HepG2 (cell line): ENCODE results near the gene DTX2. TPM values are rescaled to one million over a fixed set of nuclear protein-coding genes. Genes with fewer than 3 reads are reported as not detected.
A peak's percentile ranks its signal among the peaks of the same experiment; 100 is the strongest.

ENCODE experiments used
- GATA4 ChIP-seq: sonication (generic); IDR thresholded peaks from 2 replicates; pipeline ENCODE4 v1.6.1; 2016; ENCODE audit warnings: antibody characterized with exemption, low read depth, borderline replicate concordance
- MXD1 ChIP-seq: sonication (generic); formaldehyde crosslinking; IDR thresholded peaks from 2 replicates; pipeline ENCODE4 v1.4.0; 2020; ENCODE audit warnings: mild to moderate bottlenecking, missing genetic modification reagents
- NR2C2 ChIP-seq: sonication (generic); formaldehyde crosslinking; IDR thresholded peaks from 2 replicates; pipeline ENCODE4 v1.4.0; 2020; ENCODE audit warnings: missing genetic modification reagents, mild to moderate bottlenecking, moderate library complexity, borderline replicate concordance
- PAXIP1 ChIP-seq: sonication (generic); formaldehyde crosslinking; conservative IDR thresholded peaks from 2 replicates; pipeline ENCODE4 v1.4.0; 2020; ENCODE audit warnings: mild to moderate bottlenecking, missing genetic modification reagents, moderate library complexity
- POLR2AphosphoS2 ChIP-seq: IDR thresholded peaks from 2 replicates; pipeline ENCODE4 v1.6.1; 2011; ENCODE audit warnings: low read depth, low read length, improper control_type of control experiment
- SNAPC4 ChIP-seq: sonication (generic); formaldehyde crosslinking; IDR thresholded peaks from 2 replicates; pipeline ENCODE4 v1.4.0; 2020; ENCODE audit warnings: mild to moderate bottlenecking, missing genetic modification reagents
- ZBTB21 ChIP-seq: sonication (generic); formaldehyde crosslinking; IDR thresholded peaks from 2 replicates; pipeline ENCODE4 v1.4.0; 2020; ENCODE audit warnings: missing genetic modification reagents
- ZKSCAN1 ChIP-seq: fragments of 150-350 bp; IDR thresholded peaks from 2 replicates; pipeline ENCODE4 v1.6.1; 2014; ENCODE audit warnings: low read length
- ZNF281 ChIP-seq: sonication (generic); formaldehyde crosslinking; IDR thresholded peaks from 2 replicates; pipeline ENCODE4 v1.4.0; 2020; ENCODE audit warnings: missing genetic modification reagents, borderline replicate concordance
- ZNF296 ChIP-seq: sonication (generic); formaldehyde crosslinking; conservative IDR thresholded peaks from 2 replicates; pipeline ENCODE4 v1.5.0; 2020; ENCODE audit warnings: mild to moderate bottlenecking, missing genetic modification reagents
- ZNF317 ChIP-seq: sonication (generic); formaldehyde crosslinking; IDR thresholded peaks from 2 replicates; pipeline ENCODE4 v1.5.0; 2020; ENCODE audit warnings: mild to moderate bottlenecking, missing genetic modification reagents
- ZNF546 ChIP-seq: sonication (generic); formaldehyde crosslinking; conservative IDR thresholded peaks from 2 replicates; pipeline ENCODE4 v1.8.1; 2023; ENCODE audit warnings: mild to moderate bottlenecking, missing genetic modification reagents
- ZNF776 ChIP-seq: sonication (generic); formaldehyde crosslinking; IDR thresholded peaks from 2 replicates; pipeline ENCODE4 v1.4.0; 2020; ENCODE audit warnings: mild to moderate bottlenecking, missing genetic modification reagents
- polyA plus RNA-seq, 8 experiments: library from polyadenylated mRNA; depleted of rRNA in 3 of 8; stranded (reverse) in 7 of 8; unstranded in 1 of 8; fragments of >200 nt; fragmentation: Illumina TruSeq in 4 of 8; extraction: Trizol in 4 of 8; gene quantifications; 2 replicates each; pipeline versions ENCODE4 v1.2.1 to v1.2.3, GENCODE V29; 2011 to 2016; ENCODE audit warnings: low read depth in 4 of 8, missing spikeins in 1 of 8, mixed read lengths in 1 of 8; ENCODE audit not compliant: insufficient read depth in 1 of 8
- total RNA-seq, 5 experiments: library from RNA; depleted of rRNA; stranded (reverse); fragments of >200 nt; fragmentation: Illumina TruSeq; extraction: Trizol; gene quantifications; 2 replicates each; pipeline ENCODE4 v1.2.3, GENCODE V29; 2016; ENCODE audit warnings: low read depth in 1 of 5
- TF ChIP-seq, protein P1 (sequence below): sonication (generic); formaldehyde crosslinking; IDR thresholded peaks from 2 replicates; pipeline ENCODE4 v1.8.0; 2022; ENCODE audit warnings: mild to moderate bottlenecking, missing genetic modification reagents; ENCODE audit not compliant: insufficient replicate concordance

DTX2 gene
- total and polyA plus RNA-seq, 2 of the 13 experiments (the other 11 are each of a cell fraction or from before 2014, with no cell fraction given), result 5.5 to 6.2 TPM

DNA sequence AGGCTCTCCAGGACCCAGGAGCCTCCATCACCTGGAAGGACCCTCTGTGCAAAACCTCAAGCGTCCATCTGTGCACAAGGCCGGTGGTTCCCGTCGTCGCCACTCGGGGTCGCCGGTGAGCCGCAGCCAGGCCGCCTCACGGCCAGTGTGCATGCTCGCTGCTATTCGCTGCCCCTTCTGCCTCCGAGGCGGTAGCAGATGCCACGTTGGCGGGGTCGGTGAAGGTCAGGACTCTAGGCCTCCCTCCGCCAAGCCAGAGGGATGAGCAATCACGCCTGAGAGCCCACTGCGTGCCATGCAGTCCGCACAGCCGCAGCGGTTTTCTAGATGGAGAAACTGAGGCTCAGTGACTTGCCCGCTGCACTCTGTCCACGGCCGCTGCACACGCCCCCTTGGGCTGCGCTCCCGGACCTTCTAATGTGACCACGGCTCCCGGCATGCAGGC lies 54.5 kb downstream of the DTX2 start (continued):
- TF ChIP-seq SNAPC4 (CRISPR knock-in tag) (no peak), ZNF546 (CRISPR knock-in tag) (no peak), MXD1 (CRISPR knock-in tag) (peak; percentile 72), ZKSCAN1 (no peak), ZNF281 (CRISPR knock-in tag) (no peak), POLR2AphosphoS2 (no peak), GATA4 (no peak), PAXIP1 (CRISPR knock-in tag) (no peak; the same call in 1 of the 2 replicates), ZNF317 (CRISPR knock-in tag) (no peak; the same call in 1 of the 2 replicates), ZBTB21 (CRISPR knock-in tag) (no peak), ZNF296 (CRISPR knock-in tag) (no peak), ZNF776 (CRISPR knock-in tag) (peak; percentile 75; the same call in 1 of the 2 replicates), NR2C2 (no peak; the same call in 1 of the 2 replicates)
- TF ChIP-seq, protein P1, sequence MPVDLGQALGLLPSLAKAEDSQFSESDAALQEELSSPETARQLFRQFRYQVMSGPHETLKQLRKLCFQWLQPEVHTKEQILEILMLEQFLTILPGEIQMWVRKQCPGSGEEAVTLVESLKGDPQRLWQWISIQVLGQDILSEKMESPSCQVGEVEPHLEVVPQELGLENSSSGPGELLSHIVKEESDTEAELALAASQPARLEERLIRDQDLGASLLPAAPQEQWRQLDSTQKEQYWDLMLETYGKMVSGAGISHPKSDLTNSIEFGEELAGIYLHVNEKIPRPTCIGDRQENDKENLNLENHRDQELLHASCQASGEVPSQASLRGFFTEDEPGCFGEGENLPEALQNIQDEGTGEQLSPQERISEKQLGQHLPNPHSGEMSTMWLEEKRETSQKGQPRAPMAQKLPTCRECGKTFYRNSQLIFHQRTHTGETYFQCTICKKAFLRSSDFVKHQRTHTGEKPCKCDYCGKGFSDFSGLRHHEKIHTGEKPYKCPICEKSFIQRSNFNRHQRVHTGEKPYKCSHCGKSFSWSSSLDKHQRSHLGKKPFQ (CRISPR knock-in tag), result no peak
